ENCODE data around the gene ITPKB. TPM values are rescaled to one million over a fixed set of nuclear protein-coding genes. Genes with fewer than 3 reads are reported as not detected.

Gene ITPKB
- total RNA-seq, 1 donor from 2014 or later, result 1.6 TPM

DNA sequence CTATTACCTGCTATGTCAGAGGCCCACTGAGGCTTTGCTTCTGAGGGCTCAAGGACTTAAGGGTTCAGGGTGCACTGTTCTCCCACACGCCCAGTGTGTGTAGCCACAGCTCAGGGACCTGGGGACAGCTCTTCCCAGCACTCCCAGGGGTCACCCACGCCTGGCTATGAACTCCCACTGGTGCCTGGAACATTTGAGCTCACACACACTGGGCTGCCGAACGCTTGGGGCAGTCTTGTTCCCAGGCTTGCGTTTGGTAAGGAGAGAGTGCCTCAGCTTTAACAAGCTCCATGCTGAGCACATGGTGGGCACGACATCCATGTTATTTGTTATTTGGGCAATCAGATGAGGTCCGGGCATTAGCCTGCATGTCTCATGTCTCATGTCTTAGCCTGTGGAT, 153.0 kb downstream of the ITPKB start:
- no peak overlapping the region for H3K27ac Mint-ChIP-seq
- no peak overlapping the region for H2AFZ ChIP-seq (replicated peaks)
- H3K36me3 Mint-ChIP-seq, result no peaks in the 10 kb centered on the region
- no peak overlapping the region for H3K4me3 ChIP-seq
- peaks cover 6% of the 10 kb centered on the region for H3K4me1 ChIP-seq
- no peaks in the 10 kb centered on the region for H4K20me1 ChIP-seq (ENCODE audit: low read depth)
- H3K9me3 Mint-ChIP-seq, result no peaks in the 10 kb centered on the region
- TF ChIP-seq, protein P1, sequence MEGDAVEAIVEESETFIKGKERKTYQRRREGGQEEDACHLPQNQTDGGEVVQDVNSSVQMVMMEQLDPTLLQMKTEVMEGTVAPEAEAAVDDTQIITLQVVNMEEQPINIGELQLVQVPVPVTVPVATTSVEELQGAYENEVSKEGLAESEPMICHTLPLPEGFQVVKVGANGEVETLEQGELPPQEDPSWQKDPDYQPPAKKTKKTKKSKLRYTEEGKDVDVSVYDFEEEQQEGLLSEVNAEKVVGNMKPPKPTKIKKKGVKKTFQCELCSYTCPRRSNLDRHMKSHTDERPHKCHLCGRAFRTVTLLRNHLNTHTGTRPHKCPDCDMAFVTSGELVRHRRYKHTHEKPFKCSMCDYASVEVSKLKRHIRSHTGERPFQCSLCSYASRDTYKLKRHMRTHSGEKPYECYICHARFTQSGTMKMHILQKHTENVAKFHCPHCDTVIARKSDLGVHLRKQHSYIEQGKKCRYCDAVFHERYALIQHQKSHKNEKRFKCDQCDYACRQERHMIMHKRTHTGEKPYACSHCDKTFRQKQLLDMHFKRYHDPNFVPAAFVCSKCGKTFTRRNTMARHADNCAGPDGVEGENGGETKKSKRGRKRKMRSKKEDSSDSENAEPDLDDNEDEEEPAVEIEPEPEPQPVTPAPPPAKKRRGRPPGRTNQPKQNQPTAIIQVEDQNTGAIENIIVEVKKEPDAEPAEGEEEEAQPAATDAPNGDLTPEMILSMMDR (IDR thresholded peaks at IDR 0.05), result no peak
- no peak for TF ChIP-seq EZH2 (IDR thresholded peaks at IDR 0.05)
- TF ChIP-seq EZH2phosphoT487 (IDR thresholded peaks at IDR 0.05), result no peak
- H3K9me3 ChIP-seq (ENCODE audit: low read depth), result no peaks in the 10 kb centered on the region
- no peak overlapping the region for H3K9ac ChIP-seq
- no peak for DNase-seq (ENCODE audit: low spot score)
- H3F3A ChIP-seq (ENCODE audit: low read depth), result no peaks in the 10 kb centered on the region
- no peaks in the 10 kb centered on the region for H3K36me3 ChIP-seq
- no peaks in the 10 kb centered on the region for H3K79me2 ChIP-seq (ENCODE audit: low read depth)
- no peak overlapping the region for H3K4me3 Mint-ChIP-seq
- H3K27me3 Mint-ChIP-seq (ENCODE audit: insufficient read depth, low read depth), result peaks cover 13% of the 10 kb centered on the region
- H3K27me3 ChIP-seq, result no peaks in the 10 kb centered on the region
- H3K4me2 ChIP-seq, result no peak overlapping the region
- peaks cover 9% of the 10 kb centered on the region for H3K4me1 Mint-ChIP-seq
- no peak overlapping the region for H3K27ac ChIP-seq

DNA sequence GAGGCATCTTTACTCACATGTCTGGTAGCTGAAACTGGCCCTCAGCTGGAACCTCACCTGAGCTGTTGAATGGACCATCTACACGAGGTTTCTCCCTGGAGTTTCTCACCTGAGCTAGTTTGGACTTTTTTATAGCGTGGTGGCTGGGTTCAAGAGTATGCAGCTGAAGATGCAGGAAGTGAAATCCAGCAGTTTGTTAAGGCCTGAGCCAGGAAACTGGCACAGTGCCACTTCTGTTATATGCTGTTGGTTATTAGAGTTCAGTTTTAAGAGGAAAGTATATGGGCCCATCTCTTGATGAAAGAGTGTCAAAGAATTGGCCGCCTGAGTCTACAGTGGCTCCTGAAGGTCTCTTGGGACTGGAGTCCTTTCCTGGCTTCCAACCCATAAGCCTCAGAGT, 154.9 kb downstream of the ITPKB start:
- Histone ChIP-seq H3K4me2 (no peak overlapping the region), H3K9me3 (ENCODE audit: low read depth) (no peaks in the 10 kb centered on the region), H3K79me2 (ENCODE audit: low read depth) (no peaks in the 10 kb centered on the region), H3K27ac (no peak overlapping the region), H3F3A (ENCODE audit: low read depth) (no peaks in the 10 kb centered on the region), H3K9ac (no peak overlapping the region), H4K20me1 (ENCODE audit: low read depth) (no peaks in the 10 kb centered on the region), H3K36me3 (no peaks in the 10 kb centered on the region), H3K27me3 (no peaks in the 10 kb centered on the region), H3K4me3 (no peak overlapping the region), H2AFZ (replicated peaks) (no peak overlapping the region), H3K4me1 (no peaks in the 10 kb centered on the region)
- Mint-ChIP-seq H3K4me3 (no peak overlapping the region), H3K27ac (no peak overlapping the region), H3K36me3 (no peaks in the 10 kb centered on the region), H3K9me3 (peaks cover 2% of the 10 kb centered on the region), H3K27me3 (ENCODE audit: insufficient read depth, low read depth) (peaks cover 6% of the 10 kb centered on the region), H3K4me1 (no peaks in the 10 kb centered on the region)
- DNase-seq (ENCODE audit: low spot score), result no peak
- TF ChIP-seq, protein P1 (IDR thresholded peaks at IDR 0.05), result no peak
- no peak for TF ChIP-seq EZH2phosphoT487 (IDR thresholded peaks at IDR 0.05)
- TF ChIP-seq EZH2 (IDR thresholded peaks at IDR 0.05), result no peak

DNA sequence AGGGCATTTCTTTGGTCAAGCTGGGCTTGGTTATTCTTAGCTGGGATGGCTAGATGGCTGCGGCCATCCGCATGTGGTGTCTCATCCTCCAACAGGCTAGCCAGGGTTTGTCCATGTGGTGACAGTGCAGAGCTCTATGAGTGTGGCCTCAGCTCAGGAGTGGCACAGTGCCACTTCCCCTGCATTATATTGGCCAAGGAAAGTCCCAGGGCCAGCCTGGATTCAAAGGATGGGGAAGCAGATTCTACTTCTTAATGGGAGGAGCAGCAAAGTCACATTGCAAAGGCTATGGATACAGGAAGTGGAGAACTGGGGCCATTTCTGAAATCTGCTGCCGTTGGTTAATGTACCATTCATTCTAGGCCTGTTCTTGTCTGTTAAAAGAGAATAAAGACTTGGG, 156.1 kb downstream of the ITPKB start:
- Mint-ChIP-seq H3K9me3 (peaks cover 2% of the 10 kb centered on the region), H3K4me3 (no peak overlapping the region), H3K27me3 (ENCODE audit: insufficient read depth, low read depth) (peaks cover 6% of the 10 kb centered on the region), H3K27ac (no peak overlapping the region), H3K4me1 (peaks cover under 1% of the 10 kb centered on the region), H3K36me3 (no peaks in the 10 kb centered on the region)
- H3K4me1 ChIP-seq, result peaks cover under 1% of the 10 kb centered on the region
- H3K27me3 ChIP-seq, result no peaks in the 10 kb centered on the region
- H4K20me1 ChIP-seq (ENCODE audit: low read depth), result no peaks in the 10 kb centered on the region
- DNase-seq (ENCODE audit: low spot score), result no peak
- no peaks in the 10 kb centered on the region for H3F3A ChIP-seq (ENCODE audit: low read depth)
- no peaks in the 10 kb centered on the region for H3K9me3 ChIP-seq (ENCODE audit: low read depth)
- no peaks in the 10 kb centered on the region for H3K36me3 ChIP-seq
- H3K4me3 ChIP-seq, result no peak overlapping the region
- no peaks in the 10 kb centered on the region for H3K79me2 ChIP-seq (ENCODE audit: low read depth)
- no peak overlapping the region for H3K27ac ChIP-seq
- TF ChIP-seq, protein P1 (IDR thresholded peaks at IDR 0.05), result no peak
- TF ChIP-seq EZH2 (IDR thresholded peaks at IDR 0.05) (no peak), EZH2phosphoT487 (IDR thresholded peaks at IDR 0.05) (no peak)
- no peak overlapping the region for H3K4me2 ChIP-seq
- H2AFZ ChIP-seq (replicated peaks), result no peak overlapping the region
- no peak overlapping the region for H3K9ac ChIP-seq

Small RNA genes lying within 50 kb of the gene (small RNA-seq; reads per million reads assigned to genes)
- gene RPS27P5, result not detected

Other genes starting within 250 kb of the ITPKB start
- gene STUM, start 190.5 kb downstream of the ITPKB start, total RNA-seq (ENCODE audit: low replicate concordance), result 0.19 TPM in 1 of 2 replicates, not detected in the other
- 11.4 and 18.2 TPM in 2 replicates for gene PSEN2, start 131.3 kb upstream of the ITPKB start, total RNA-seq (ENCODE audit: low replicate concordance)
- gene COQ8A, start 201.0 kb upstream of the ITPKB start, total RNA-seq (ENCODE audit: low replicate concordance), result 13.8 and 18.8 TPM in 2 replicates